ENCODE results near the gene ANKRD24. TPM values are rescaled to one million over a fixed set of nuclear protein-coding genes. Genes with fewer than 3 reads are reported as not detected.
A peak's percentile ranks its signal among the peaks of the same experiment; 100 is the strongest.
"Not testable (repeated sequence)": the region's sequence is repeated elsewhere in the genome, so short reads cannot be mapped to it uniquely, and the experiment has no call there.

Gene ANKRD24
- total RNA-seq, 1 experiment from 2014 or later: 0.20 TPM

GRCh38 chr19:4230237-4230636 is 47.7 kb downstream of the ANKRD24 start:
- not testable (repeated sequence) for DNase-seq (ENCODE audit: low spot score)

- not testable (repeated sequence) for DNase-seq (ENCODE audit: low spot score)
These were observed 49.0 kb downstream of the ANKRD24 start for GRCh38 chr19:4231521-4231920.

GRCh38 chr19:4232139-4232538 is 49.6 kb downstream of the ANKRD24 start:
- not testable (repeated sequence) for DNase-seq (ENCODE audit: low spot score)

- DNase-seq (ENCODE audit: low spot score): no peak
These were observed 50.3 kb downstream of the ANKRD24 start for GRCh38 chr19:4232614-4233281.

- peak; percentile 46 for DNase-seq (ENCODE audit: low spot score)
These were observed 50.9 kb downstream of the ANKRD24 start for GRCh38 chr19:4233282-4233853.

- no peak for DNase-seq (ENCODE audit: low spot score)
These were observed 51.8 kb downstream of the ANKRD24 start for GRCh38 chr19:4234142-4234861.

- DNase-seq (ENCODE audit: low spot score): no peak
These were observed 52.3 kb downstream of the ANKRD24 start for GRCh38 chr19:4234862-4235201.

- not testable (repeated sequence) for DNase-seq (ENCODE audit: low spot score)
These were observed 55.0 kb downstream of the ANKRD24 start for GRCh38 chr19:4237510-4237909.

GRCh38 chr19:4238831-4239230 is 56.3 kb downstream of the ANKRD24 start:
- no peak for DNase-seq (ENCODE audit: low spot score)

GRCh38 chr19:4241824-4242430 is 59.4 kb downstream of the ANKRD24 start:
- DNase-seq (ENCODE audit: low spot score): no peak

- not testable (repeated sequence) for DNase-seq (ENCODE audit: low spot score)
These were observed 63.4 kb downstream of the ANKRD24 start for GRCh38 chr19:4245938-4246337.

- DNase-seq (ENCODE audit: low spot score): peak; percentile 98
These were observed 64.5 kb downstream of the ANKRD24 start, which contains the start of gene YJU2 for GRCh38 chr19:4246767-4247593. TSS of gene YJU2 (plus strand) at chr19:4247080. CDS start at chr19:4247147, 67 bp downstream.

GRCh38 chr19:4256563-4256962 is 74.1 kb downstream of the ANKRD24 start:
- no peak for DNase-seq (ENCODE audit: low spot score)

GRCh38 chr19:4257025-4257424 is 74.5 kb downstream of the ANKRD24 start:
- no peak for DNase-seq (ENCODE audit: low spot score)

- DNase-seq (ENCODE audit: low spot score): no peak
These were observed 75.7 kb downstream of the ANKRD24 start for GRCh38 chr19:4258181-4258580.

GRCh38 chr19:4260613-4261191 is 78.2 kb downstream of the ANKRD24 start:
- DNase-seq (ENCODE audit: low spot score): no peak

- no peak for DNase-seq (ENCODE audit: low spot score)
These were observed 82.3 kb downstream of the ANKRD24 start for GRCh38 chr19:4264812-4265211.

- DNase-seq (ENCODE audit: low spot score): no peak
These were observed 83.9 kb downstream of the ANKRD24 start for GRCh38 chr19:4266253-4267000.

- DNase-seq (ENCODE audit: low spot score): peak; percentile 81
These were observed 84.8 kb downstream of the ANKRD24 start for GRCh38 chr19:4267101-4267900.
